K562 (cell line): ENCODE results near the gene KCNT1. TPM values are rescaled to one million over a fixed set of nuclear protein-coding genes. Genes with fewer than 3 reads are reported as not detected.

Experiments
- ATAC-seq: fragments of 200-7000 bp; cut with Tn5 transposase; 3 replicates; pipeline ENCODE4 v1.9.1; 2020; ENCODE audit warnings: moderate library complexity
- BruUV-seq: library from RNA; stranded (reverse); fragments of 400-500 nt; replicated peaks from 2 replicates; lab custom pipeline; 2021; lab: Mats Ljungman, UMichigan
- CTCF ChIA-PET: fragments of 300-600 bp; formaldehyde crosslinking; extraction: SDS; loops from one replicate; lab custom pipeline; 2021; ENCODE audit warnings: low intra/inter-chr PET ratio; lab: Yijun Ruan, JAX
- POLR2A ChIA-PET: fragments of 300-600, 350-650 bp; sonication (Branson Sonifier 250); formaldehyde crosslinking; extraction: SDS; loops from one replicate; lab custom pipeline; 2021; ENCODE audit warnings: antibody characterized with exemption, inconsistent platforms; lab: Yijun Ruan, JAX
- DNase-seq, 4 experiments: peaks; one replicate each; pipeline versions ENCODE4 v3.0.0 to v3.0.0-alpha.2; 2011 to 2018; ENCODE audit warnings: low spot score in 3 of 4, mixed read lengths in 3 of 4; ENCODE audit errors: extremely low read depth in 1 of 4
- FAIRE-seq: peaks from 2 replicates; lab custom pipeline; 2011; peaks lifted over from hg19 to GRCh38; lab: Jason Lieb, UNC
- H2AFZ ChIP-seq: 2 replicates; pipeline ENCODE4 v1.6.0; 2011; ENCODE audit warnings: low read depth, low read length, control low read depth, inconsistent platforms
- H3K27ac ChIP-seq: fragments of 200-600 bp; 3 replicates; pipeline ENCODE4 v1.8.0; 2011; ENCODE audit warnings: low read depth, mild to moderate bottlenecking, control low read depth, inconsistent platforms, low read length, moderate library complexity, mixed read lengths; ENCODE audit errors: extremely low read depth
- H3K27me3 ChIP-seq, 2 experiments: fragments of 300-600 bp in 1 of 2; 2 replicates in 1 of 2; 3 replicates in 1 of 2; pipeline versions ENCODE4 v1.6.0 to v1.8.0; 2011; ENCODE audit warnings: inconsistent platforms in 2 of 2, low read length in 2 of 2, mild to moderate bottlenecking in 1 of 2, mixed read lengths in 1 of 2, moderate library complexity in 1 of 2; ENCODE audit not compliant: control insufficient read depth in 2 of 2, insufficient read depth in 2 of 2
- H3K36me3 ChIP-seq: fragments of 300-600 bp; 3 replicates; pipeline ENCODE4 v1.8.0; 2011; ENCODE audit warnings: mild to moderate bottlenecking, low read length, inconsistent platforms; ENCODE audit not compliant: control insufficient read depth, insufficient read depth
- H3K4me1 ChIP-seq, 2 experiments: fragments of 200-600 bp in 1 of 2; replicated peaks in 1 of 2; 2 replicates in 1 of 2; 3 replicates in 1 of 2; pipeline versions ENCODE4 v1.5.1 to v1.8.0; 2011; ENCODE audit warnings: inconsistent platforms in 2 of 2, low read length in 2 of 2, mild to moderate bottlenecking in 1 of 2, mixed read lengths in 1 of 2, moderate library complexity in 1 of 2; ENCODE audit not compliant: control insufficient read depth in 2 of 2, insufficient read depth in 2 of 2
- H3K4me2 ChIP-seq: 2 replicates; pipeline ENCODE4 v1.6.1; 2011; ENCODE audit warnings: low read length, control low read depth, inconsistent platforms, mixed read lengths; ENCODE audit not compliant: insufficient read depth
- H3K4me3 ChIP-seq: fragments of 200-600 bp; sonication (generic), shearing (Covaris generic); 2 replicates; pipeline ENCODE4 v1.5.1; 2016; ENCODE audit warnings: control low read depth, inconsistent platforms
- H3K79me2 ChIP-seq: fragments of 200-600 bp; 3 replicates; pipeline ENCODE4 v1.8.0; 2011; ENCODE audit warnings: low read length, inconsistent platforms; ENCODE audit not compliant: control insufficient read depth, insufficient read depth
- H3K9ac ChIP-seq, 2 experiments: 2 replicates each; pipeline versions ENCODE4 v1.6.0 to v1.6.1; 2011; ENCODE audit warnings: low read depth in 2 of 2, low read length in 2 of 2, control low read depth in 1 of 2, inconsistent platforms in 1 of 2, mild to moderate bottlenecking in 1 of 2, mixed read lengths in 1 of 2; ENCODE audit not compliant: insufficient read depth in 1 of 2
- H3K9me1 ChIP-seq: one replicate; pipeline ENCODE4 v1.6.0; 2011; ENCODE audit warnings: inconsistent platforms, mild to moderate bottlenecking, low read length, moderate library complexity; ENCODE audit not compliant: control insufficient read depth, insufficient read depth
- H3K9me3 ChIP-seq: replicated peaks from 2 replicates; pipeline ENCODE4 v1.5.1; 2011; ENCODE audit warnings: low read depth, low read length, inconsistent platforms; ENCODE audit not compliant: control insufficient read depth, insufficient read depth
- H4K20me1 ChIP-seq: replicated peaks from 2 replicates; pipeline ENCODE4 v1.6.1; 2011; ENCODE audit warnings: low read length, inconsistent platforms, mixed read lengths; ENCODE audit not compliant: control insufficient read depth, insufficient read depth
- ESRRA ChIP-seq: fragments of 450-650 bp; IDR thresholded peaks from 2 replicates; pipeline ENCODE4 v1.6.1; 2014; ENCODE audit warnings: low read depth, mild to moderate bottlenecking, moderate library complexity, borderline replicate concordance
- MED1 ChIP-seq: sonication (generic); formaldehyde crosslinking; IDR thresholded peaks from 2 replicates; pipeline ENCODE4 v1.8.1; 2023; ENCODE audit warnings: missing genetic modification reagents, borderline replicate concordance
- PCBP1 ChIP-seq: fragments of 200-400 bp; formaldehyde crosslinking; IDR thresholded peaks from 2 replicates; pipeline ENCODE4 v1.6.1; 2018; ENCODE audit warnings: mild to moderate bottlenecking, low read depth, low read length; ENCODE audit not compliant: poor library complexity, severe bottlenecking
- POLR3A ChIP-seq: IDR thresholded peaks from 2 replicates; pipeline ENCODE4 v1.6.1; 2011; ENCODE audit warnings: borderline replicate concordance, mild to moderate bottlenecking, moderate library complexity; ENCODE audit not compliant: insufficient read length, insufficient read depth; ENCODE audit errors: extremely low read depth
- TEAD2 ChIP-seq: fragments of 450-650 bp; IDR thresholded peaks from 2 replicates; pipeline ENCODE4 v1.6.1; 2016; ENCODE audit warnings: missing genetic modification characterization, control low read depth, missing compliant biosample characterization
- TEAD4 ChIP-seq, 2 experiments: sonication (generic) in 1 of 2; formaldehyde crosslinking in 1 of 2; IDR thresholded peaks; 2 replicates each; pipeline versions ENCODE4 v1.6.1 to v1.8.0; 2012 to 2022; ENCODE audit warnings: borderline replicate concordance in 1 of 2, inconsistent platforms in 1 of 2, low read length in 1 of 2, mild to moderate bottlenecking in 1 of 2, missing genetic modification reagents in 1 of 2
- ZNF23 ChIP-seq: fragments of 250-450 bp; sonication (Bioruptor Pico); IDR thresholded peaks from 2 replicates; pipeline ENCODE4 v1.4.0; 2020; ENCODE audit warnings: mild to moderate bottlenecking
- ZNF445 ChIP-seq: fragments of 250-450 bp; sonication (Bioruptor Pico); IDR thresholded peaks from 2 replicates; pipeline ENCODE4 v1.4.0; 2020; ENCODE audit warnings: low read depth, mild to moderate bottlenecking, moderate library complexity
- WGBS: fragments of 100-300 bp; shearing (Covaris generic); methylation state at CpG from one replicate; pipeline ENCODE4 v1.1.6; 2016; ENCODE audit warnings: low coverage, mixed read lengths; ENCODE audit not compliant: insufficient coverage; ENCODE audit errors: missing lambda C conversion rate; 5-methylcytosine and 5-hydroxymethylcytosine counted together
- in situ Hi-C: fragments of 300-500 bp; cut with MboI; formaldehyde crosslinking; loops from 4 replicates; pipeline ENCODE4 v1.15.0; 2018; ENCODE audit warnings: inconsistent platforms, mixed read lengths
- intact Hi-C: fragments of 100-400 bp; cut with micrococcal nuclease; formaldehyde crosslinking; loops from 2 replicates; pipeline ENCODE4 v1.14.2; 2022
- polyA plus RNA-seq, 8 experiments: library from polyadenylated mRNA; depleted of rRNA in 4 of 8; stranded (reverse) in 5 of 8; unstranded in 3 of 8; fragments of >200 nt; fragmentation: Nextera tagmentation in 2 of 8; fragmentation: Illumina TruSeq in 1 of 8; extraction: Ambion mirVana in 2 of 8; extraction: Trizol in 1 of 8; gene quantifications; 2 replicates each; pipeline versions ENCODE4 v1.2.1 to v1.2.3, GENCODE V29; 2011 to 2014; ENCODE audit warnings: inconsistent platforms in 1 of 8, missing spikeins in 1 of 8
- total RNA-seq, 7 experiments: library from RNA; depleted of rRNA in 6 of 7; stranded (reverse); fragments of >200 nt in 6 of 7; fragmentation: Illumina TruSeq in 2 of 7; extraction: Trizol in 2 of 7; gene quantifications; 2 replicates each; pipeline versions ENCODE4 v1.2.1 to v1.2.3, GENCODE V29; 2011 to 2021; ENCODE audit warnings: low replicate concordance in 1 of 7

Gene KCNT1
- total and polyA plus RNA-seq, 9 of the 15 experiments (the other 6 are each of a cell fraction or from before 2014, with no cell fraction given) = 0.05 TPM; not detected in 8

DNA sequence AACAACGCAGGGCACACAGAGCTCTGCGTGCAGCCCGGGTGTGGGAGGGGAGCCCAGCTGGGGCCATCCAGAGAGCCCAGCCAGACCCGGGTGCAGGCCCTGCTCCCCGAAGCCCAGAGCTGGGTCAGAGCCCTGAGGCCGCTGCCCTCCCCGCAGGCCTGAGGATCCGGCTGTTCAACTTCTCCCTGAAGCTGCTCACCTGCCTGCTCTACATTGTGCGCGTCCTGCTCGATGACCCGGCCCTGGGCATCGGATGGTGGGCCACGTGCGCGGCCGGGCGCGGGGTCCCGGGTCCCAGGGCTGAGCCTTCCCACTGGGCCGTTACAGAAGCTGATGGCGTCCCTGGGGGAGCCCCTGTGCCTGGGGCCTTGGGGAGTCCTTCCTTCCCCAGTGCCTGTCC is 48.8 kb downstream of the KCNT1 start:
- no peak for TF ChIP-seq ZNF23
- no peak for TF ChIP-seq POLR3A
- no peak for TF ChIP-seq PCBP1
- no peak for TF ChIP-seq TEAD4 (IDR thresholded peaks at IDR 0.05; ENCODE audit: low read length)
- no peak for TF ChIP-seq TEAD4 (CRISPR knock-in tag; IDR thresholded peaks at IDR 0.05; ENCODE audit: borderline replicate concordance)
- TF ChIP-seq MED1 (CRISPR knock-in tag) = no peak
- TF ChIP-seq ZNF445 = no peak
- no peak for TF ChIP-seq ESRRA
- no peak for TF ChIP-seq TEAD2
- Histone ChIP-seq H3K27ac (no peak overlapping the region), H3K4me2 (no peak overlapping the region), H4K20me1 (peaks cover 4% of the 10 kb centered on the region; the same call in 1 of the 2 replicates), H3K27me3 (peaks cover 6 to 41% of the 10 kb centered on the region in 2 experiments; a peak in 3 of 5 replicates), H3K4me1 (peaks cover 0 to 7% of the 10 kb centered on the region in 2 experiments; a peak in 1 of 5 replicates), H3K79me2 (no peaks in the 10 kb centered on the region), H3K9ac (no peak overlapping the region), H3K36me3 (no peaks in the 10 kb centered on the region), H3K9me3 (no peaks in the 10 kb centered on the region), H3K4me3 (no peak overlapping the region), H2AFZ (no peak overlapping the region), H3K9me1 (no peaks in the 10 kb centered on the region)
- no TSS peak for BruUV-seq
- POLR2A ChIA-PET = interaction anchor here (0.7 to 1.0 kb wide), 3 partner anchors 9 to 22 kb away, joined by 3 read pairs; no protein-coding TSS in a partner anchor
- FAIRE-seq = no peak
- CTCF ChIA-PET = no interaction called here
- DNase-seq = no peak
- WGBS = 1% methylated on average over 16 of the region's 22 CpGs
- ATAC-seq = no peak
- intact Hi-C loops (no loop called here), in situ Hi-C loops (no loop called here)
